GM10248 (cell line): ENCODE measurements around the gene IKZF2.

Experiments
- CTCF ChIA-PET: fragments of 300-600 bp; sonication (Branson Sonifier 250); formaldehyde crosslinking; extraction: SDS; loops from one replicate; lab custom pipeline; 2021; ENCODE audit warnings: antibody characterized with exemption; lab: Yijun Ruan, JAX
- POLR2A ChIA-PET: fragments of 350-650 bp; sonication (Branson Sonifier 250); formaldehyde crosslinking; extraction: SDS; loops from one replicate; lab custom pipeline; 2020; ENCODE audit warnings: antibody characterized with exemption; lab: Yijun Ruan, JAX
- DNase-seq: peaks from one replicate; pipeline ENCODE4 v3.0.0; 2012; ENCODE audit errors: extremely low spot score
- TF ChIP-seq, protein P1 (sequence below): IDR thresholded peaks from 2 replicates; pipeline ENCODE4 v1.5.1; 2012; ENCODE audit warnings: mild to moderate bottlenecking, low read depth; ENCODE audit errors: extremely low read depth, missing control alignments, control extremely low read depth

IKZF2 gene

DNA sequence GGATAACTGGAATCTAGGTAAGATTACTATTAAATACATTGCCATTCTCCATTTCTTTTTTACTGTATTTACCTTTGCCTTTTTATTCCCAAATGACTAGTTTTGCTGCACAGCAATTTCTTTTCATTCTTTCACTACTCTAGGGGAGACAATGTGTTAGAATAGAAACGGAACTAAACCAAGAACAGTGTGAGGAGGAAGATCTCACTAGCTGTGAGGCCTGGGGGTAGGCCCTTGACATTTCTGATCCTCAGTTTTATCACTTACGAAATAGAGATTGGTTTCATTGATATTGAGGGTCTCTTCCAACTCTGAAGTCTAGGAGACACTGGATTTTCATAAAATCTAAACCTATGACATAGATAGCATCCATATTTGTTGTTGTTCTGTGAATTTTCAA lies 191.1 kb downstream of the IKZF2 start:
- DNase-seq, result no peak
- ChIA-PET POLR2A (no interaction called here), CTCF (no interaction called here)
- TF ChIP-seq, protein P1, sequence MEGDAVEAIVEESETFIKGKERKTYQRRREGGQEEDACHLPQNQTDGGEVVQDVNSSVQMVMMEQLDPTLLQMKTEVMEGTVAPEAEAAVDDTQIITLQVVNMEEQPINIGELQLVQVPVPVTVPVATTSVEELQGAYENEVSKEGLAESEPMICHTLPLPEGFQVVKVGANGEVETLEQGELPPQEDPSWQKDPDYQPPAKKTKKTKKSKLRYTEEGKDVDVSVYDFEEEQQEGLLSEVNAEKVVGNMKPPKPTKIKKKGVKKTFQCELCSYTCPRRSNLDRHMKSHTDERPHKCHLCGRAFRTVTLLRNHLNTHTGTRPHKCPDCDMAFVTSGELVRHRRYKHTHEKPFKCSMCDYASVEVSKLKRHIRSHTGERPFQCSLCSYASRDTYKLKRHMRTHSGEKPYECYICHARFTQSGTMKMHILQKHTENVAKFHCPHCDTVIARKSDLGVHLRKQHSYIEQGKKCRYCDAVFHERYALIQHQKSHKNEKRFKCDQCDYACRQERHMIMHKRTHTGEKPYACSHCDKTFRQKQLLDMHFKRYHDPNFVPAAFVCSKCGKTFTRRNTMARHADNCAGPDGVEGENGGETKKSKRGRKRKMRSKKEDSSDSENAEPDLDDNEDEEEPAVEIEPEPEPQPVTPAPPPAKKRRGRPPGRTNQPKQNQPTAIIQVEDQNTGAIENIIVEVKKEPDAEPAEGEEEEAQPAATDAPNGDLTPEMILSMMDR, result no peak

DNA sequence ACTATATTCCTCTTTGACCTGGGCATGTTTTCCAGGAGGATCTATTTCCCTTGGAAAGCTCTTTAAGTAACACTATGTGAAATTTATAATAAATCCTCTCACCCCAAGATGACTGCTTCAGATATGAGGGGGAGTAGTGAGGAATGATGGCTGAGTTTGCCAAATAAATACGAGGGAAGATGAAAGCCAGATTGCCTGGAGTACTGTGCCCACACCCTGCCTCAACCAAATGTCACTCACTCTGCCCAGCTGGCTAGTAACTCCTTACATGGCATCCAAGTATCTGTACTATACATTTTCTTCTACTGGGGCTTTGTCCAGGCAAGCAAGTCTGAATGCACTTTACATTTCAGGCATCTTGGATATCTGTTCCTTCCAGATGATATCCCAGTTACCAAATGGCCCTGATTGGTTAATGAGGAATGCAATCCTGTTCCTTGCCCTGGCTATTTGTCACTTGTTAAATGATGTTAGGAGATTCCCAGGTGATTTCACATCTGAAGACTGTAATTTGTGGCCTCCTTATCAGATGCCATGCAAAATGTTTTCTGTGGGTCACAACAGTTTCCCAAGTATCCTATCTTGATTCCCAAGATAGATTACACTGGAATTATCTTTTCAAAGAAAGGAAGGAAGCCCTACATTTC lies 191.8 kb downstream of the IKZF2 start:
- DNase-seq, result no peak
- ChIA-PET CTCF (interaction anchor here (1.2 kb wide), 1 partner anchor 10 kb away, joined by 5 read pairs; no protein-coding TSS in a partner anchor), POLR2A (no interaction called here)
- TF ChIP-seq, protein P1, result no peak

GRCh38 chr2:212958757-212959295 lies 192.6 kb downstream of the IKZF2 start:
- CTCF ChIA-PET, result interaction anchor here (1.2 to 1.4 kb wide), 3 partner anchors 11 to 79 kb away, joined by 3 to 5 read pairs (median 4); no protein-coding TSS in a partner anchor
- TF ChIP-seq, protein P1, result no peak

DNA sequence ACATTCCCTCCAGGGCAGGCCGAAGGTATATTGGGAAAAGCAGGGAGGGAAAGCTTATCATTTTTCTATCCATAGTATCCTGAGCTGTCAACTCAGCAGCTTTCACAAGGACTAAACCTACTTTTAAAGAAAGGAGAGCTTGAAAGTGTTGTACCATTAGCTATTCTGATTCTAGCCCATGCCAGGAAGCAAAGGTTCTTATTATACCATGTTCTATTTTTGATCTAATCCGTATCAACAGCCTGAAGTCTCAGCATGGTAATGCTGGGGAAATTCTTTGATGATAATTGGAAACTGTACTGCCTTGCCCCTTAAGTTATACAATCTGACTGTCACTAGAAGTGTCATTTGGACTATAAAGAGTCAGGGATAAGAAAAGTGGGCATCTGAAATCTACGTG lies 193.3 kb downstream of the IKZF2 start:
- no peak for DNase-seq
- ChIA-PET CTCF (interaction anchor here (1.2 to 2.0 kb wide), 8 partner anchors 9 to 78 kb away, joined by 3 to 6 read pairs (median 4); no protein-coding TSS in a partner anchor), POLR2A (no interaction called here)
- TF ChIP-seq, protein P1, result no peak

More at GRCh38 chr2:212958757-212959295, 192.6 kb downstream of the IKZF2 start:
- no peak for DNase-seq
- POLR2A ChIA-PET, result no interaction called here

GRCh38 chr2:212957624-212958023 lies 193.8 kb downstream of the IKZF2 start:
- CTCF ChIA-PET, result interaction anchor here (1.1 to 2.0 kb wide), 10 partner anchors 10 to 78 kb away, joined by 3 to 6 read pairs (median 4); no protein-coding TSS in a partner anchor
- TF ChIP-seq, protein P1, result no peak
- no peak for DNase-seq
- POLR2A ChIA-PET, result no interaction called here

DNA sequence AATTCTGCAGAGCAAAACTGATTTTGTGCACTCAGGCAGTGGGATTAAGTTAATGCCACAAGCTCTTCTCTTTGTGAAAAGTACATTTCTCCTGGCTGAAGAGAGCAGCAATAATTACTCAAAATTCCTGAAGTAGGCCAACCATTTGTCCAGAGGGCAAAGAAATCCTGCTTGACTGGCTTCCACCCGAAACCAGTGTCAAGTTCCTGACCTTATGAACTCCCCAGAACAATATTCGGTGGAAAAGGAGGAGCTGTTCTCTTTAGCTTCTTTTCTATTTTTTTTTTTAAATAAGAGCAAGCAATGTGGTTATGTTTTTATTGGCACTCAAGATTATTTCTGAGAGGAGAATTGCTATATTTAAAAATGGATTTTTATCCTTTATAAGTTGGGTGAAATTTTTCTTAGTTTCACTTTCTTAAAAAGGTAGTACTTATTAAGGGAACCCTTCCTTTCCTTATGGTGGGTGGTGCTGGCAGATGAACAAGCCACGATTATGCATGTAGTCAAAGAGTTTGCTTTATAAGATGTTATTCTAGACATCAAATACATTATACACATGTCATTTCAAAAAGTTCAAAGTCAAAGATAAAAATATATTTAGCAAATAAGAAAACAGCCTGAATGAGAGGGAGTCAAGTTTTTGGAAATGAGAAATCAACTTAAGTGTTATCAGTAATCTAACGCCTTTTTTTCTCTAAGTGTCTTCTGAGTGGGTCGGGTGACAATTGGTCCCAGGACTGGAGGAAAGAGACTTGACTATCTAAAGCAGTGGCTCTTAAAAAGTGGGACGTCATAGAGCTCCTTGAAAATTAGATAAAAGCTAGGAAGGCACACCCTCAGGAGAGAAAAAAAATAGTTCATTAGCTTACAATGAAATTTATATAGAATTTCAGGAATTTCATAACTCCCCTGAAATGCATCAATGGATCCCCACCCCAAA lies 194.5 kb downstream of the IKZF2 start:
- ChIA-PET POLR2A (no interaction called here), CTCF (interaction anchor here (0.7 to 2.1 kb wide), 14 partner anchors 10 to 77 kb away, joined by 3 to 7 read pairs (median 4); no protein-coding TSS in a partner anchor)
- TF ChIP-seq, protein P1, result no peak
- DNase-seq, result no peak
